K562 (cell line): ENCODE results near the gene COMMD1. TPM values are rescaled to one million over a fixed set of nuclear protein-coding genes. Genes with fewer than 3 reads are reported as not detected.

Experiments
- ARID1B ChIP-seq: fragments of 450-650 bp; IDR thresholded peaks from 2 replicates; pipeline ENCODE4 v1.6.1; 2016; ENCODE audit warnings: antibody characterized with exemption, mild to moderate bottlenecking, inconsistent platforms
- ATF3 ChIP-seq, 2 experiments: fragments of 450-650 bp in 1 of 2; sonication (generic) in 1 of 2; formaldehyde crosslinking in 1 of 2; IDR thresholded peaks in 1 of 2; conservative IDR thresholded peaks in 1 of 2; 2 replicates each; pipeline versions ENCODE4 v1.6.1 to v1.8.1; 2016 to 2023; ENCODE audit warnings: mild to moderate bottlenecking in 2 of 2, moderate library complexity in 2 of 2, inconsistent platforms in 1 of 2, missing genetic modification reagents in 1 of 2
- BHLHE40 ChIP-seq: IDR thresholded peaks from 2 replicates; pipeline ENCODE4 v1.6.1; 2011; ENCODE audit warnings: low read length, improper control_type of control experiment
- FOSL1 ChIP-seq: fragments of 200-800 bp; sonication (Bioruptor generic); conservative IDR thresholded peaks from 2 replicates; pipeline ENCODE4 v1.6.1; 2016; ENCODE audit warnings: missing genetic modification characterization, missing compliant biosample characterization
- GATAD2B ChIP-seq: fragments of 450-650 bp; IDR thresholded peaks from 2 replicates; pipeline ENCODE4 v1.6.1; 2017; ENCODE audit warnings: mild to moderate bottlenecking, borderline replicate concordance
- HDAC2 ChIP-seq: fragments of 450-650 bp; IDR thresholded peaks from 2 replicates; pipeline ENCODE4 v1.6.1; 2016; ENCODE audit warnings: mild to moderate bottlenecking
- MITF ChIP-seq: IDR thresholded peaks from 2 replicates; pipeline ENCODE4 v1.6.1; 2014; ENCODE audit warnings: antibody characterized with exemption
- NFIC ChIP-seq: fragments of 450-650 bp; IDR thresholded peaks from 2 replicates; pipeline ENCODE4 v1.6.1; 2017; ENCODE audit warnings: mild to moderate bottlenecking, inconsistent platforms
- NR1H2 ChIP-seq: sonication (generic); formaldehyde crosslinking; IDR thresholded peaks from 2 replicates; pipeline ENCODE4 v1.4.0; 2020; ENCODE audit warnings: mild to moderate bottlenecking, missing genetic modification reagents
- RBBP5 ChIP-seq: fragments of 200-600 bp; sonication (generic); IDR thresholded peaks from 2 replicates; pipeline ENCODE4 v1.6.1; 2012; ENCODE audit warnings: borderline replicate concordance, mild to moderate bottlenecking, low read length, control low read depth, inconsistent platforms; ENCODE audit not compliant: insufficient read depth, poor library complexity, severe bottlenecking
- SAFB ChIP-seq: fragments of 200-400 bp; formaldehyde crosslinking; IDR thresholded peaks from 2 replicates; pipeline ENCODE4 v1.6.1; 2017; ENCODE audit warnings: low read depth, low read length, borderline replicate concordance
- SAFB2 ChIP-seq: fragments of 200-400 bp; formaldehyde crosslinking; IDR thresholded peaks from 2 replicates; pipeline ENCODE4 v1.6.1; 2018; ENCODE audit warnings: borderline replicate concordance, low read length, low read depth, moderate library complexity; ENCODE audit not compliant: severe bottlenecking
- SMARCA4 ChIP-seq: fragments of 450-650 bp; IDR thresholded peaks from 2 replicates; pipeline ENCODE4 v1.6.1; 2016
- SMARCA5 ChIP-seq: fragments of 450-650 bp; IDR thresholded peaks from 2 replicates; pipeline ENCODE4 v1.6.1; 2016
- SMARCE1 ChIP-seq: fragments of 450-650 bp; IDR thresholded peaks from 2 replicates; pipeline ENCODE4 v1.7.1; 2016; ENCODE audit warnings: mild to moderate bottlenecking
- STAG1 ChIP-seq: sonication (generic); formaldehyde crosslinking; IDR thresholded peaks from 2 replicates; pipeline ENCODE4 v1.5.0; 2020; ENCODE audit warnings: missing genetic modification reagents, borderline replicate concordance
- TAL1 ChIP-seq: fragments of 450-650 bp; IDR thresholded peaks from 2 replicates; pipeline ENCODE4 v1.6.1; 2016; ENCODE audit warnings: mild to moderate bottlenecking
- TRIM24 ChIP-seq, 2 experiments: fragments of 450-650 bp; IDR thresholded peaks; 2 replicates each; pipeline ENCODE4 v1.6.1; 2016
- U2AF2 ChIP-seq: fragments of 200-400 bp; formaldehyde crosslinking; optimal IDR thresholded peaks from 2 replicates; pipeline ENCODE3; 2017; ENCODE audit warnings: low read depth, mild to moderate bottlenecking, low read length
- polyA plus RNA-seq, 8 experiments: library from polyadenylated mRNA; depleted of rRNA in 4 of 8; stranded (reverse) in 5 of 8; unstranded in 3 of 8; fragments of >200 nt; fragmentation: Nextera tagmentation in 2 of 8; fragmentation: Illumina TruSeq in 1 of 8; extraction: Ambion mirVana in 2 of 8; extraction: Trizol in 1 of 8; gene quantifications; 2 replicates each; pipeline versions ENCODE4 v1.2.1 to v1.2.3, GENCODE V29; 2011 to 2014; ENCODE audit warnings: inconsistent platforms in 1 of 8, missing spikeins in 1 of 8
- total RNA-seq, 7 experiments: library from RNA; depleted of rRNA in 6 of 7; stranded (reverse); fragments of >200 nt in 6 of 7; fragmentation: Illumina TruSeq in 2 of 7; extraction: Trizol in 2 of 7; gene quantifications; 2 replicates each; pipeline versions ENCODE4 v1.2.1 to v1.2.3, GENCODE V29; 2011 to 2021; ENCODE audit warnings: low replicate concordance in 1 of 7
- TF ChIP-seq, protein P1 (sequence below), 2 experiments: IDR thresholded peaks in 1 of 2; conservative IDR thresholded peaks in 1 of 2; 2 replicates each; pipeline ENCODE4 v1.6.1; 2016; ENCODE audit warnings: low read depth in 2 of 2, mild to moderate bottlenecking in 1 of 2, missing compliant biosample characterization in 1 of 2, missing genetic modification characterization in 1 of 2, moderate library complexity in 1 of 2
- TF ChIP-seq, protein P2 (sequence below): fragments of 450-650 bp; formaldehyde crosslinking; IDR thresholded peaks from 2 replicates; pipeline ENCODE4 v1.4.0; 2020; ENCODE audit warnings: mild to moderate bottlenecking

COMMD1 gene
- total and polyA plus RNA-seq, 9 of the 15 experiments (the other 6 are each of a cell fraction or from before 2014, with no cell fraction given): 14.4 to 77.0 (median 21.4) TPM

GRCh38 chr2:62163106-62163831, 257.8 kb downstream of the COMMD1 start (continued):
- TF ChIP-seq RBBP5: no peak
- no peak for TF ChIP-seq SAFB2
- TF ChIP-seq SAFB: no peak
- peak; percentile 68 for TF ChIP-seq TAL1
- peak; percentile 30; the same call in 1 of the 2 replicates for TF ChIP-seq NFIC
- no peak for TF ChIP-seq U2AF2
- no peak for TF ChIP-seq BHLHE40
- peak in 1 of 2 experiments; percentile 56; a peak in 2 of 4 replicates for TF ChIP-seq TRIM24 (IDR thresholded peaks at IDR 0.05)
- no peak for TF ChIP-seq STAG1 (CRISPR knock-in tag)
- TF ChIP-seq ATF3 (IDR thresholded peaks at IDR 0.05): 0 out of 2 replicates have a peak, but pooled peaks have one; percentile 25
- TF ChIP-seq ATF3 (CRISPR knock-in tag; conservative IDR thresholded peaks at IDR 0.05): no peak
- TF ChIP-seq FOSL1 (tag): peak; percentile 88
- TF ChIP-seq HDAC2: peak; percentile 49; the same call in 1 of the 2 replicates
- TF ChIP-seq, protein P1, sequence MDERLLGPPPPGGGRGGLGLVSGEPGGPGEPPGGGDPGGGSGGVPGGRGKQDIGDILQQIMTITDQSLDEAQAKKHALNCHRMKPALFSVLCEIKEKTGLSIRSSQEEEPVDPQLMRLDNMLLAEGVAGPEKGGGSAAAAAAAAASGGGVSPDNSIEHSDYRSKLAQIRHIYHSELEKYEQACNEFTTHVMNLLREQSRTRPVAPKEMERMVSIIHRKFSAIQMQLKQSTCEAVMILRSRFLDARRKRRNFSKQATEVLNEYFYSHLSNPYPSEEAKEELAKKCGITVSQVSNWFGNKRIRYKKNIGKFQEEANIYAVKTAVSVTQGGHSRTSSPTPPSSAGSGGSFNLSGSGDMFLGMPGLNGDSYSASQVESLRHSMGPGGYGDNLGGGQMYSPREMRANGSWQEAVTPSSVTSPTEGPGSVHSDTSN (CRISPR knock-in tag; IDR thresholded peaks at IDR 0.05; ENCODE audit: low read depth): no peak
- TF ChIP-seq, protein P1 (tag; conservative IDR thresholded peaks at IDR 0.05; ENCODE audit: low read depth): peak; percentile 86
- TF ChIP-seq, protein P2, sequence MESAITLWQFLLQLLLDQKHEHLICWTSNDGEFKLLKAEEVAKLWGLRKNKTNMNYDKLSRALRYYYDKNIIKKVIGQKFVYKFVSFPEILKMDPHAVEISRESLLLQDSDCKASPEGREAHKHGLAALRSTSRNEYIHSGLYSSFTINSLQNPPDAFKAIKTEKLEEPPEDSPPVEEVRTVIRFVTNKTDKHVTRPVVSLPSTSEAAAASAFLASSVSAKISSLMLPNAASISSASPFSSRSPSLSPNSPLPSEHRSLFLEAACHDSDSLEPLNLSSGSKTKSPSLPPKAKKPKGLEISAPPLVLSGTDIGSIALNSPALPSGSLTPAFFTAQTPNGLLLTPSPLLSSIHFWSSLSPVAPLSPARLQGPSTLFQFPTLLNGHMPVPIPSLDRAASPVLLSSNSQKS (CRISPR knock-in tag): no peak
- TF ChIP-seq NR1H2 (CRISPR knock-in tag): no peak
- peak; percentile 88 for TF ChIP-seq SMARCA4
- TF ChIP-seq SMARCE1: peak; percentile 86
- peak; percentile 91 for TF ChIP-seq ARID1B
- TF ChIP-seq MITF: 0 out of 2 replicates have a peak, but pooled peaks have one; percentile 27
- no peak for TF ChIP-seq SMARCA5
- TF ChIP-seq GATAD2B: 0 out of 2 replicates have a peak, but pooled peaks have one; percentile 42
